DND-41 (cell line): ENCODE measurements around the gene FOXP4.

Experiments used
- ATAC-seq: fragments of 200-7000 bp; cut with Tn5 transposase; 3 replicates; pipeline ENCODE4 v1.9.1; 2021; ENCODE audit warnings: low read depth; ENCODE audit not compliant: insufficient read depth
- DNase-seq: peaks from one replicate; pipeline ENCODE4 v3.0.0-alpha.2; 2020
- H2AFZ ChIP-seq: 2 replicates; pipeline ENCODE4 v1.6.0; 2012; ENCODE audit warnings: low read depth, low read length
- H3K27ac ChIP-seq: 2 replicates; pipeline ENCODE4 v1.5.1; 2012; ENCODE audit warnings: low read length, inconsistent platforms
- H3K27me3 ChIP-seq: fragments of 200-600 bp; sonication (generic); 2 replicates; pipeline ENCODE4 v1.6.0; 2012; ENCODE audit warnings: low read length, mild to moderate bottlenecking, inconsistent platforms; ENCODE audit not compliant: insufficient read depth, poor library complexity
- H3K36me3 ChIP-seq: 2 replicates; pipeline ENCODE4 v1.5.1; 2012; ENCODE audit warnings: low read length, inconsistent platforms; ENCODE audit not compliant: insufficient read depth
- H3K4me1 ChIP-seq: 2 replicates; pipeline ENCODE4 v1.5.1; 2012; ENCODE audit warnings: mild to moderate bottlenecking, low read length; ENCODE audit not compliant: insufficient read depth
- H3K4me2 ChIP-seq: 2 replicates; pipeline ENCODE4 v1.6.0; 2012; ENCODE audit warnings: mild to moderate bottlenecking, moderate library complexity, low read length, inconsistent platforms; ENCODE audit not compliant: insufficient read depth
- H3K4me3 ChIP-seq, 2 experiments: fragments of 200-600 bp in 1 of 2; shearing (Covaris generic) in 1 of 2; 2 replicates each; pipeline ENCODE4 v1.5.1; 2012 to 2016; ENCODE audit warnings: inconsistent platforms in 2 of 2, low read length in 2 of 2, mild to moderate bottlenecking in 2 of 2, low read depth in 1 of 2, moderate library complexity in 1 of 2
- H3K79me2 ChIP-seq: 2 replicates; pipeline ENCODE4 v1.6.0; 2012; ENCODE audit warnings: low read length, inconsistent platforms; ENCODE audit not compliant: insufficient read depth
- H3K9ac ChIP-seq: 2 replicates; pipeline ENCODE4 v1.6.0; 2012; ENCODE audit warnings: low read depth, mild to moderate bottlenecking, inconsistent platforms, low read length, moderate library complexity
- H3K9me3 ChIP-seq: 2 replicates; pipeline ENCODE4 v1.5.1; 2012; ENCODE audit warnings: low read length, moderate library complexity, mild to moderate bottlenecking, inconsistent platforms; ENCODE audit not compliant: insufficient read depth, severe bottlenecking
- H4K20me1 ChIP-seq: 2 replicates; pipeline ENCODE4 v1.6.0; 2012; ENCODE audit warnings: low read length; ENCODE audit not compliant: insufficient read depth
- CTCF ChIP-seq: IDR thresholded peaks from 2 replicates; pipeline ENCODE4 v1.5.1; 2012; ENCODE audit warnings: borderline replicate concordance, low read length, moderate library complexity, mild to moderate bottlenecking; ENCODE audit not compliant: poor library complexity, severe bottlenecking; ENCODE audit errors: extremely low read depth
- EZH2 ChIP-seq: IDR thresholded peaks from 3 replicates; pipeline ENCODE4 v1.6.1; 2012; ENCODE audit warnings: borderline replicate concordance, low read depth, mild to moderate bottlenecking, moderate library complexity, low read length, inconsistent platforms; ENCODE audit not compliant: severe bottlenecking

Gene FOXP4

DNA sequence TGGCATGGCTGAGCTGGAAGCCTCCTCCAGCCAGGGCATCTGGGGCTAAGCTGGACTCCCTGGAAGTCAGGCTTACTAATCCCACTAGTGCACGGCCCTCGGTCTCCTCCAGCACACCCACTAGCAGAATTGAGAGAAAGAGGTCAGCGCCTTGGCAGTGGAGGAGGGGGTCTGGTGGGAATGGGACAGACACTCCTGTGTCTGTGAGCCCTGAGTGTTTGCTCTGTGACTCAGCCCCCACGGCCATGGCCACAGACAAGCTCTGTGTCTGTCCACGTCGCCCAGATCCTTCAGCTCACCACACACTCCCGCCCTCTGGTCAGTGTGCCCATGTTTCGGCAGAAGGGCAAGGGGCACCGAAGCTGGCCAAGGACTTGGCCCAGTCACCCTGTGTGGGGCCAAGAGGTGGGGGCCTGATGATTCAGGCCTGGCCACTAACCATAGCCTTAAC is 100.9 kb downstream of the FOXP4 start:
- no peak for ATAC-seq
- H3K9ac ChIP-seq: no peak overlapping the region
- no peak overlapping the region for H3K4me2 ChIP-seq
- H3K36me3 ChIP-seq: peaks cover 13% of the 10 kb centered on the region
- no peak for TF ChIP-seq CTCF
- TF ChIP-seq EZH2: no peak
- no peaks in the 10 kb centered on the region for H4K20me1 ChIP-seq
- H3K4me3 ChIP-seq: no peak overlapping the region
- H2AFZ ChIP-seq: no peak overlapping the region
- H3K9me3 ChIP-seq: no peaks in the 10 kb centered on the region
- H3K27me3 ChIP-seq: no peaks in the 10 kb centered on the region
- no peaks in the 10 kb centered on the region for H3K79me2 ChIP-seq
- 0 out of 2 replicates have a peak overlapping the region, but pooled peaks have one; percentile 8 for H3K27ac ChIP-seq
- H3K4me1 ChIP-seq: no peaks in the 10 kb centered on the region
- no peak for DNase-seq

GRCh38 chr6:41648070-41648585 is 101.9 kb downstream of the FOXP4 start:
- no peaks in the 10 kb centered on the region for H3K9me3 ChIP-seq
- TF ChIP-seq EZH2 (no peak), CTCF (no peak)
- peaks cover 14% of the 10 kb centered on the region for H3K36me3 ChIP-seq
- DNase-seq (no peak), ATAC-seq (no peak)
- no peaks in the 10 kb centered on the region for H4K20me1 ChIP-seq
- no peaks in the 10 kb centered on the region for H3K27me3 ChIP-seq
- no peak overlapping the region for H3K4me2 ChIP-seq
- H3K4me1 ChIP-seq: no peaks in the 10 kb centered on the region
- H2AFZ ChIP-seq: no peak overlapping the region
- H3K79me2 ChIP-seq: no peaks in the 10 kb centered on the region
- H3K27ac ChIP-seq: no peak overlapping the region
- H3K4me3 ChIP-seq: no peak overlapping the region
- no peak overlapping the region for H3K9ac ChIP-seq

- Histone ChIP-seq H3K9ac (no peak overlapping the region), H2AFZ (no peak overlapping the region), H3K36me3 (peaks cover 14% of the 10 kb centered on the region), H3K27me3 (no peaks in the 10 kb centered on the region), H3K27ac (no peak overlapping the region), H4K20me1 (no peaks in the 10 kb centered on the region), H3K4me3 (no peak overlapping the region), H3K79me2 (no peaks in the 10 kb centered on the region), H3K9me3 (no peaks in the 10 kb centered on the region), H3K4me2 (no peak overlapping the region), H3K4me1 (no peaks in the 10 kb centered on the region)
- TF ChIP-seq EZH2 (no peak), CTCF (no peak)
- DNase-seq: no peak
- no peak for ATAC-seq
Observed at GRCh38 chr6:41648921-41649320, 102.7 kb downstream of the FOXP4 start.
